GM18499 (cell line): Measurements from ENCODE around the gene KCTD11.
"Not testable (repeated sequence)": the region's sequence is repeated elsewhere in the genome, so short reads cannot be mapped to it uniquely, and the experiment has no call there.

Experiments used
- ATAC-seq: cut with Tn5 transposase; IDR thresholded peaks from one replicate; pipeline ENCODE4 v1.9.1; 2021; ENCODE audit warnings: moderate number of reproducible peaks; ENCODE audit not compliant: insufficient read depth, unreplicated experiment

KCTD11 gene

GRCh38 chr17:7368599-7368994, 16.6 kb downstream of the KCTD11 start:
- ATAC-seq: not testable (repeated sequence)

- ATAC-seq: no peak
Observed at GRCh38 chr17:7369825-7370224, 17.9 kb downstream of the KCTD11 start.

- no peak for ATAC-seq
Observed at GRCh38 chr17:7370853-7371252, 18.9 kb downstream of the KCTD11 start.

GRCh38 chr17:7374353-7374752, 22.4 kb downstream of the KCTD11 start:
- no peak for ATAC-seq

GRCh38 chr17:7379134-7379533, 27.2 kb downstream of the KCTD11 start:
- ATAC-seq: no peak

GRCh38 chr17:7380321-7380720, 28.4 kb downstream of the KCTD11 start:
- ATAC-seq: no peak

- ATAC-seq: no peak
Observed at GRCh38 chr17:7380855-7381683, 29.1 kb downstream of the KCTD11 start, which contains the start of gene TNK1. TNK1 (plus strand) TSS chr17:7381089; CDS start chr17:7382927, 1,838 bp downstream.

- ATAC-seq: no peak
Observed at GRCh38 chr17:7382901-7383300, 30.9 kb downstream of the KCTD11 start.

GRCh38 chr17:7383371-7383741, 31.4 kb downstream of the KCTD11 start:
- ATAC-seq: no peak

- no peak for ATAC-seq
Observed at GRCh38 chr17:7383742-7384488, 32.0 kb downstream of the KCTD11 start.

GRCh38 chr17:7384489-7385081, 32.6 kb downstream of the KCTD11 start:
- no peak for ATAC-seq

GRCh38 chr17:7388856-7389255, 36.9 kb downstream of the KCTD11 start:
- ATAC-seq: no peak

- no peak for ATAC-seq
Observed at GRCh38 chr17:7389924-7390910, 38.3 kb downstream of the KCTD11 start.

- ATAC-seq: no peak
Observed at GRCh38 chr17:7391307-7391706, 39.3 kb downstream of the KCTD11 start.

- ATAC-seq: no peak
Observed at GRCh38 chr17:7392696-7393612, 41.0 kb downstream of the KCTD11 start.

GRCh38 chr17:7393613-7394451, 41.9 kb downstream of the KCTD11 start:
- peak; percentile 28 for ATAC-seq

GRCh38 chr17:7394452-7395191, 42.7 kb downstream of the KCTD11 start, which contains the start of gene PLSCR3:
PLSCR3 (minus strand) TSS chr17:7394525; CDS start chr17:7394110, 415 bp downstream.
- ATAC-seq: peak; percentile 49
